Keratinocyte (primary cell): ENCODE data around the gene DNAH3. TPM values are rescaled to one million over a fixed set of nuclear protein-coding genes. Genes with fewer than 3 reads are reported as not detected.

Experiments
- DNase-seq: peaks from one replicate; pipeline ENCODE4 v3.0.0-alpha.2; 2011; ENCODE audit warnings: low read depth, missing footprints, low spot score
- FAIRE-seq: peaks from 2 replicates; lab custom pipeline; 2011; peaks lifted over from hg19 to GRCh38; lab: Jason Lieb, UNC
- H2AFZ ChIP-seq: 2 replicates; pipeline ENCODE4 v1.6.0; 2012; ENCODE audit warnings: low read length, control low read depth, inconsistent platforms; ENCODE audit not compliant: control insufficient read depth
- H3K27ac ChIP-seq: 2 replicates; pipeline ENCODE4 v1.5.1; 2011; ENCODE audit warnings: low read length; ENCODE audit not compliant: control insufficient read depth, insufficient read depth
- H3K27me3 ChIP-seq: 3 replicates; pipeline ENCODE4 v1.6.0; 2011; ENCODE audit warnings: low read length; ENCODE audit not compliant: control insufficient read depth, insufficient read depth; ENCODE audit errors: extremely low read depth
- H3K36me3 ChIP-seq, 2 experiments: 2 replicates in 1 of 2; 3 replicates in 1 of 2; pipeline ENCODE4 v1.5.1; 2011; ENCODE audit warnings: low read length in 2 of 2, mild to moderate bottlenecking in 1 of 2; ENCODE audit not compliant: control insufficient read depth in 2 of 2, insufficient read depth in 2 of 2; ENCODE audit errors: extremely low read depth in 1 of 2
- H3K4me1 ChIP-seq: 3 replicates; pipeline ENCODE4 v1.5.1; 2011; ENCODE audit warnings: low read length; ENCODE audit not compliant: control insufficient read depth, insufficient read depth; ENCODE audit errors: extremely low read depth
- H3K4me2 ChIP-seq: 3 replicates; pipeline ENCODE4 v1.6.0; 2011; ENCODE audit warnings: low read depth, low read length; ENCODE audit not compliant: control insufficient read depth, insufficient read depth; ENCODE audit errors: extremely low read depth
- H3K4me3 ChIP-seq, 3 experiments: fragments of 200-600 bp in 1 of 3; sonication (generic) in 1 of 3; 2 replicates in 2 of 3; 3 replicates in 1 of 3; pipeline ENCODE4 v1.5.1; 2011 to 2016; ENCODE audit warnings: low read length in 3 of 3, mild to moderate bottlenecking in 3 of 3, control low read depth in 2 of 3, inconsistent platforms in 1 of 3, low read depth in 1 of 3, mixed read lengths in 1 of 3, mixed run types in 1 of 3, moderate library complexity in 1 of 3; ENCODE audit not compliant: control insufficient read depth in 2 of 3, insufficient read depth in 2 of 3; ENCODE audit errors: extremely low read depth in 1 of 3
- H3K79me2 ChIP-seq: 2 replicates; pipeline ENCODE4 v1.6.0; 2012; ENCODE audit warnings: low read length; ENCODE audit not compliant: control insufficient read depth, insufficient read depth
- H3K9ac ChIP-seq: 3 replicates; pipeline ENCODE4 v1.6.0; 2011; ENCODE audit warnings: low read length; ENCODE audit not compliant: control insufficient read depth, insufficient read depth; ENCODE audit errors: extremely low read depth
- H3K9me1 ChIP-seq: 3 replicates; pipeline ENCODE4 v1.6.0; 2011; ENCODE audit warnings: low read length; ENCODE audit not compliant: control insufficient read depth, insufficient read depth; ENCODE audit errors: extremely low read depth
- H3K9me3 ChIP-seq: 2 replicates; pipeline ENCODE4 v1.5.1; 2012; ENCODE audit warnings: low read depth, low read length; ENCODE audit not compliant: control insufficient read depth
- H4K20me1 ChIP-seq: 3 replicates; pipeline ENCODE4 v1.6.0; 2011; ENCODE audit warnings: low read length; ENCODE audit not compliant: control insufficient read depth, insufficient read depth; ENCODE audit errors: extremely low read depth
- CTCF ChIP-seq, 3 experiments: IDR thresholded peaks in 1 of 3; conservative IDR thresholded peaks in 1 of 3; optimal IDR thresholded peaks in 1 of 3; 2 replicates in 2 of 3; 3 replicates in 1 of 3; pipeline versions ENCODE3 to v1.5.1; 2011; ENCODE audit warnings: low read length in 3 of 3, mild to moderate bottlenecking in 3 of 3, moderate library complexity in 2 of 3, control low read depth in 1 of 3, inconsistent platforms in 1 of 3; ENCODE audit not compliant: insufficient read depth in 2 of 3; ENCODE audit errors: extremely low read depth in 1 of 3
- EZH2 ChIP-seq: IDR thresholded peaks from one replicate; pipeline ENCODE4 v1.6.1; 2012; ENCODE audit warnings: inconsistent platforms, mild to moderate bottlenecking, low read length, moderate library complexity
- dilution Hi-C: fragments of 300-500 bp; cut with MboI; formaldehyde crosslinking; loops from one replicate; pipeline ENCODE4 v1.7.0; 2020; ENCODE audit warnings: low sequenced_read_pairs; ENCODE audit not compliant: extremely low pct_ligation_motif_present
- polyA plus RNA-seq, 5 experiments: library from polyadenylated mRNA; depleted of rRNA in 3 of 5; stranded (reverse) in 3 of 5; stranded (forward) in 1 of 5; unstranded in 1 of 5; fragments of >200 nt; gene quantifications; 1 replicate in 1 of 5; 2 replicates in 3 of 5; 3 replicates in 1 of 5; pipeline versions ENCODE4 v1.2.1 to v1.2.3, GENCODE V29; 2011 to 2012; ENCODE audit warnings: missing spikeins in 2 of 5, low read depth in 1 of 5, low replicate concordance in 1 of 5

Gene DNAH3
- polyA plus RNA-seq, 1 donor (not counting 4 experiments of a cell fraction or from before 2014, with no cell fraction given) = 1.2 TPM

GRCh38 chr16:20883554-20884239 is 266.9 kb downstream of the DNAH3 start:
- no peak overlapping the region for H3K4me3 ChIP-seq
- DNase-seq (no peak), FAIRE-seq (no peak)
- no peaks in the 10 kb centered on the region for H4K20me1 ChIP-seq
- no peaks in the 10 kb centered on the region for H3K9me3 ChIP-seq
- TF ChIP-seq CTCF (optimal IDR thresholded peaks at IDR 0.05 in 1 of 3, IDR thresholded peaks at IDR 0.05 in 1 of 3, conservative IDR thresholded peaks at IDR 0.05 in 1 of 3; ENCODE audit: extremely low read depth in 1 of 3, insufficient read depth in 2 of 3, low read length in 3 of 3) (no peak), EZH2 (no peak)
- H3K4me2 ChIP-seq = no peak overlapping the region
- no peak overlapping the region for H3K9ac ChIP-seq
- H3K4me1 ChIP-seq = peaks cover 23% of the 10 kb centered on the region
- dilution Hi-C loops = no loop called here
- peaks cover 77% of the 10 kb centered on the region for H3K79me2 ChIP-seq
- no peaks in the 10 kb centered on the region for H3K9me1 ChIP-seq
- H3K27me3 ChIP-seq = no peaks in the 10 kb centered on the region
- no peak overlapping the region for H3K27ac ChIP-seq
- peaks cover 3 to 9% of the 10 kb centered on the region in 2 experiments for H3K36me3 ChIP-seq
- no peak overlapping the region for H2AFZ ChIP-seq

Other genes starting within 250 kb of the DNAH3 start
- 45.4 to 79.7 TPM (median 60.9 TPM) in 3 replicates for gene LDAF1, start 7.8 kb upstream of the DNAH3 start, polyA plus RNA-seq
- gene ZP2, start 60.7 kb upstream of the DNAH3 start, polyA plus RNA-seq = not detected in 3 replicates
- not detected in 3 replicates for gene ANKS4B, start 82.9 kb upstream of the DNAH3 start, polyA plus RNA-seq
- gene CRYM, start 127.4 kb upstream of the DNAH3 start, polyA plus RNA-seq = 0.10 to 0.18 TPM (median 0.17 TPM) in 3 replicates